ENCODE data around the gene ST6GALNAC4. TPM values are rescaled to one million over a fixed set of nuclear protein-coding genes. Genes with fewer than 3 reads are reported as not detected.
A peak's percentile ranks its signal among the peaks of the same experiment; 100 is the strongest.

Gene ST6GALNAC4, protein sequence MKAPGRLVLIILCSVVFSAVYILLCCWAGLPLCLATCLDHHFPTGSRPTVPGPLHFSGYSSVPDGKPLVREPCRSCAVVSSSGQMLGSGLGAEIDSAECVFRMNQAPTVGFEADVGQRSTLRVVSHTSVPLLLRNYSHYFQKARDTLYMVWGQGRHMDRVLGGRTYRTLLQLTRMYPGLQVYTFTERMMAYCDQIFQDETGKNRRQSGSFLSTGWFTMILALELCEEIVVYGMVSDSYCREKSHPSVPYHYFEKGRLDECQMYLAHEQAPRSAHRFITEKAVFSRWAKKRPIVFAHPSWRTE
- 28.1 and 28.4 TPM in 2 replicates for polyA plus RNA-seq (2014; cell fraction: cytosol; rRNA removed)
- polyA plus RNA-seq (2014; cell fraction: nucleus; rRNA removed), result 18.1 and 19.8 TPM in 2 replicates

GRCh38 chr9:127916720-127917581, at the start of gene ST6GALNAC4:
Gene ST6GALNAC4, minus strand, starts transcription at chr9:127917041. Its CDS starts 622 bp downstream, at chr9:127916419.
- peak; percentile 83 for DNase-seq (ENCODE audit: low spot score)

- DNase-seq (ENCODE audit: low spot score), result no peak
Observed at GRCh38 chr9:127965953-127966352, 49.1 kb upstream of the ST6GALNAC4 start.

GRCh38 chr9:127963359-127964064, 46.7 kb upstream of the ST6GALNAC4 start:
- DNase-seq (ENCODE audit: low spot score), result no peak

- DNase-seq (ENCODE audit: low spot score), result no peak
Observed at GRCh38 chr9:127963041-127963358, 46.2 kb upstream of the ST6GALNAC4 start.

- DNase-seq (ENCODE audit: low spot score), result no peak
Observed at GRCh38 chr9:127962278-127962677, 45.4 kb upstream of the ST6GALNAC4 start.

- DNase-seq (ENCODE audit: low spot score), result no peak
Observed at GRCh38 chr9:127961613-127962155, 44.8 kb upstream of the ST6GALNAC4 start.

- DNase-seq (ENCODE audit: low spot score), result no peak
Observed at GRCh38 chr9:127961155-127961490, 44.3 kb upstream of the ST6GALNAC4 start.

DNA sequence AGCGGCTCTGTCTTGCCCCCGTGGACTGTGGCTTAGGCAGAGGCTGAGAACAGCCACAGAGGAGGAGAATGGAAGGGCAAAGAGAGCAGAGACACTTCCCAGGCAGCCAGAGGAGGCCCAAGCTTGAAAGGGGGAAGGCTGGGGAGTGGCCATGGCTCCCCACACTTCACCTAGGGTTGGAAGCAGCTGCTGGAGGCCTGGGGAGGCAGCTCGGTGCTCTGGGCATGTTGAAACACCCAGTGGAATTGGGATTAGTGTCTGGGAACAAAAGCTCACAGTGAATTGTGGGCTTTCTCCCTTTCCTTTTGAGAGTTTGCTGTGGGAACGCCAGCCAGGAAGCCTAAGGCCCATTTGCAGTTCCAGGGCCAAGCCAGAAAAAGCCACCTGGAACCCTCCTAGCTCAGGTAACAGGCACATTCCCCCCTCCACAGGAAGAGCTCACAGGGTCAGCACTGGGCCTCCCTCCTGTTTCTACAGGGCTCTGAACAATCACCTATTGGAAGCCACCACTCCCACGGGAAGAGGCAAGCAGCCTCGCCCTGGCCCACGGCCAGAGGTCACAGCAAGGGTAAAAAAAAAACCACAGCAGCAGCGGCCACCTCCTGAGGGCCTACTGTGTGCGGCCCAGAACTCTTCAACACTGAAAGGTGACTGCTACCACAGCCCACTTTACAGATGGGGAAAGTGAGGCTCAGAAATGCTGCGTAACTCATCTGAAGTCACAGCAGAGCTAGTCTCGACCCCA, 43.7 kb upstream of the ST6GALNAC4 start:
- DNase-seq (ENCODE audit: low spot score), result no peak

GRCh38 chr9:127959841-127960409, 43.1 kb upstream of the ST6GALNAC4 start:
- no peak for DNase-seq (ENCODE audit: low spot score)

DNA sequence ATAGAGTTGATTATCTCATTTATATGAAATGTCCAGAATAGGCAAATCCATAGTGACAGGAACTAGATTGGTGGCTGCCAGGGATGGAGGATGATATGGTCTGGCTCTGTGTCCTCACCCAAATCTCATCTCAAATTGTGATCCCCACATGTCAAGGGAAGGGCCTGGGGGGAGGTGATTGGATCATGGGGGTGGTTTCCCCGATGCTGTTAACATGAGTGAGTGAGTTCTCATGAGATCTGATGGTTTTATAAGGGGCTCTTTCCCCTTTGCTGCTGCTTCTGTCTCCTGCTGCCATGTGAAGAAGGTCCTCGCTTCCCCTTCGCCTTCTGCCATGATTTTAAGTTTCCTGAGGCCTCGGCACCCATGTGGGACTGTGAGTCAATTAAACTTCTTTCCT, 42.6 kb upstream of the ST6GALNAC4 start:
- DNase-seq (ENCODE audit: low spot score), result no peak

- DNase-seq (ENCODE audit: low spot score), result no peak
Observed at GRCh38 chr9:127958728-127959127, 41.9 kb upstream of the ST6GALNAC4 start.

GRCh38 chr9:127955294-127956015, 38.6 kb upstream of the ST6GALNAC4 start:
- peak; percentile 58 for DNase-seq (ENCODE audit: low spot score)

GRCh38 chr9:127954831-127955293, 38.0 kb upstream of the ST6GALNAC4 start:
- no peak for DNase-seq (ENCODE audit: low spot score)

DNA sequence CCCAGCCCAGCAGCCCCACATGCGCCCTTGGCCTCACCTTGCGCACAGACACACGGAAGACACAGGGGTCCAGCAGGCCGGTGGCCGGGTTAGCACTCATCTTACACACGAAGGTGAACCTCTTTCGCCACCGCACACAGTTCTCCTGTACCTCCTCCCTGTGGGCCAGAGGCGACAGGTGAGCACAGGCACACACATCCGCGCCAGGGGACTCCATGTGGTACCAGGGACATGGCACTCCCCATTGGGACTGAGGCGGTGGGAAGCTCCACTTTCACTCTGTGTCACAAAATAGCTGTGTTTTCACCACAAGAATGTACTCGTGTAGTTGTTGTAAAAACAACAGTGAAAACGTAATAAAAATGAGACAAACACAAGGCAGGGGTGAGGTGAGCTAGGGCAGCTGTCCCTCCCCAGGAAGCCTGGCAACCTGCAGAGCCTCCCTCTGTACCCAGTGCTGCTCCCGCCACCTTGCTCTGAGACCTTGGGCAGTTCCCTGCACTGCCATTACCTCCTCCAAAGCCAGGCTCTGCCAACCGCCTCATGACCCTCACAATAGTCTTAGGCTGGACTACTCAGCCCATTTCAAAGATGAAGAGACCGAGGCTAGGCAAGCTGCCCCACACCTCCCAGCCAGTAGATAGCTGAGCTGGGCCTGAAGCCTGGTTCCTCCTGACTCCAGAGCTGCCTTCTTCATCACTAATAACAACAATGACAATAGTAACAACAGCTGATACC, 37.1 kb upstream of the ST6GALNAC4 start:
- DNase-seq (ENCODE audit: low spot score), result no peak

DNA sequence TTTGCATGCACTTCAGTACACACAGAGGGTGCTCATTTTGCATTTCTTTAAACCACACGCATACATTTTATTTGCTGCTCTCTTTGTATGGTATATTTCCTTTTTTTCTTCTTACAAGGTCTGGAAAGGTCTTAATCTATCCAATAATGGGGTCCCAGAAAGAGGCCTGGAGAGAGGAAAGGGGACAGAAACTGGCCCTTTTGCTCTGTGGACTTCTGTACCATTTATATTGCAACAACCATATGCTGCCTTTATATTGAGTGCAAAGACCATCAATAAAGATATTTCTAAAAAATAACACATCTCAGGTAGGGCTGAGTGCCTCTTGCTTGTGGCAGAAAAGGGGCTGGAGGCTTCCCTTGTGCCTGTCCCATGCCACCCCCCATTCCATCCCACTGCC, 36.3 kb upstream of the ST6GALNAC4 start:
- no peak for DNase-seq (ENCODE audit: low spot score)

DNA sequence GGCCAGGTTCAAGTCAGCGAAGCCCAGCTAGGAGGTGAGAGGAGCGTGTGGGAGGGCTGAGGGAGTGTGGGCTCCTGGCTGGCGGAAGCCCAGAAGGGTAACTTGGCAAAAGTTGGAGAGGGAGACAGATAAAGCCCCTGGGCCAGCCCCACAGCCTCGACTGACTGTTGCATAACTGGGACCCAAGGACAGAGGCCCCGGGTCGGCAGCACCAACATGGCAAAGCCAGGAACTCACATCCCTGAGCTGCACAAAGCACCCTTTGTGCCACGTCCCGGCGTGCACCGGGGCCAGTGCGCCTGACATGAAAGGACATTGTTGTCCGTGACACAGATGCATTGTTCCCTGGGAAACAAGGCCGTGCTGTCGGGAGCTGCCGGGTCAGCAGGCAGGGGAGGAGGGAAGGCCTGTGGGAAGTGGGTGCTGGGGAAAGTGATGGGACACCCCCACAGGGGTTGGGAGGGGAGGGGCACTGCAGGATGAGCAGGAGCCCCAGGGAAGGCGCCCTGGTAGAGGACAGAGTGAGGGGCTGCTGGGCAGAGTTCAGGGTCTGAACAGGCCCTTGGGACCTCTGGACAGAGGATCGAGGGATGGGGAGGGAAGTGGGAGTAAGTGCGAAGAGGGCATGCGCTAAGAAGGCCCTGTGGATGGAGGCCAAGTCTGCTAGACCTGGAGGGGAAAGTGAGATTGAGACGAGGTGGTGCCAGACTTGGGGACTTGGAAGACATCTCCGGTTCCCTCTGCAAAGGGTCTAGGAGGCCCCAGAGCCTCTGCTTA, 33.9 kb upstream of the ST6GALNAC4 start:
- DNase-seq (ENCODE audit: low spot score), result no peak

DNA sequence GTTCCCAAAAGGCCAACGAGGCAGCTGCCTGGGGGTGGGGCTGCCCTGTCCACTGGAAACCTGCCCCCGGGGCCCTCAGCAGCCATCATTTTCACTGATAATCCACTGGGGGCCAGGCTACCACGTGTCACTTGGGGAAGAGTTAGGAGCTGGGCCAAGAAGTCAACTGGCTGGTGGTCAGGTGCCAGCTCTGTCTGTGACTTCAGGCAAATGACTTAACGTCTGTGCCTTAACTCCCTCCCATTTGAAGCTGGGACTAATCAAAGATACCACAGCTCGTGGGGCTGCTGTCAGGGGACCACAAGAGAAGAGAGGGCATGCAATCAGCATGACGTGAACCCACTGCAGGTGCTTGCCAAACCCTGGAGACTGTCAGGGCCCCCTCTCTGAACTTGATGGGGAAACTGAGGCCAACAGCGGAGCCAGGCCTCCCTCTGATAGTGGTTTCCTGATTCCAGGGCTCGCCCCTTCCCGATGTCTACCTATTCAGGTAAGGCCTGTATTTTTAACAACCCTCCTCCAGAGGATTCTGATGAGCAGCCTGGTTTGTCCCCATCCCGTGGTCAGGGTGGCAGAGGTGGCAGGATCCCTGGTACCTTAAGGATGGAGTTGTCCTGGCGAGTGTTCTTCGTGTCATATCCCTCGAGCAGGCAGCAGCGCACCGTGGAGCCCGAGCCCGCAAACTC, 33.1 kb upstream of the ST6GALNAC4 start:
- DNase-seq (ENCODE audit: low spot score), result no peak
